H1 (cell line): Measurements from ENCODE around the gene CCDC174. TPM values are rescaled to one million over a fixed set of nuclear protein-coding genes. Genes with fewer than 3 reads are reported as not detected.

Source experiments
- CTCF ChIA-PET: fragments of 300-600 bp; sonication (Branson Sonifier 250); formaldehyde crosslinking; loops from one replicate; lab custom pipeline; 2021; ENCODE audit not compliant: partially characterized antibody; lab: Charles Lee
- POLR2A ChIA-PET: fragments of 300-600 bp; sonication (Branson Sonifier 250); formaldehyde crosslinking; loops from one replicate; lab custom pipeline; 2021; ENCODE audit warnings: inconsistent platforms; ENCODE audit not compliant: partially characterized antibody; lab: Charles Lee
- DNase-seq, 2 experiments: peaks; one replicate each; pipeline versions ENCODE4 v3.0.0 to v3.0.0-alpha.2; 2010 to 2022; ENCODE audit warnings: low spot score in 2 of 2, low read depth in 1 of 2, mixed read lengths in 1 of 2
- FAIRE-seq: peaks from 2 replicates; lab custom pipeline; 2011; peaks lifted over from hg19 to GRCh38; lab: Jason Lieb, UNC
- H2AFZ ChIP-seq: 2 replicates; pipeline ENCODE4 v1.8.1; 2012; ENCODE audit warnings: low read length, inconsistent platforms
- H2AK5ac ChIP-seq: 2 replicates; pipeline ENCODE4 v1.6.1; 2013; ENCODE audit warnings: low read depth, low read length
- H2BK120ac ChIP-seq: replicated peaks from 2 replicates; pipeline ENCODE3; 2013; ENCODE audit warnings: low read depth, low read length, inconsistent platforms
- H2BK12ac ChIP-seq: 2 replicates; pipeline ENCODE4 v1.6.1; 2013; ENCODE audit warnings: low read depth, low read length
- H2BK15ac ChIP-seq: 2 replicates; pipeline ENCODE4 v1.6.1; 2013; ENCODE audit warnings: low read length
- H2BK20ac ChIP-seq: 2 replicates; pipeline ENCODE4 v1.6.1; 2013; ENCODE audit warnings: low read length
- H2BK5ac ChIP-seq: 2 replicates; pipeline ENCODE4 v1.6.1; 2013; ENCODE audit warnings: low read depth, low read length
- H3K14ac ChIP-seq: 2 replicates; pipeline ENCODE4 v1.6.1; 2013; ENCODE audit warnings: inconsistent platforms; ENCODE audit not compliant: insufficient read length
- H3K18ac ChIP-seq: 2 replicates; pipeline ENCODE4 v1.6.1; 2013; ENCODE audit warnings: low read length; ENCODE audit errors: extremely low read depth
- H3K23ac ChIP-seq: 2 replicates; pipeline ENCODE4 v1.6.1; 2013; ENCODE audit warnings: inconsistent platforms; ENCODE audit not compliant: insufficient read length
- H3K23me2 ChIP-seq: 2 replicates; pipeline ENCODE4 v1.6.1; 2013; ENCODE audit warnings: low read depth, low read length
- H3K27ac ChIP-seq: 2 replicates; pipeline ENCODE4 v1.6.1; 2011; ENCODE audit warnings: low read depth, low read length, inconsistent platforms
- H3K27me3 ChIP-seq, 4 experiments: replicated peaks in 1 of 4; 1 replicate in 1 of 4; 2 replicates in 3 of 4; pipeline versions ENCODE4 v1.6.1 to v1.8.1; 2011 to 2013; ENCODE audit warnings: low read length in 3 of 4, mild to moderate bottlenecking in 3 of 4, inconsistent platforms in 2 of 4, mixed read lengths in 2 of 4, moderate library complexity in 1 of 4; ENCODE audit not compliant: control insufficient read depth in 3 of 4, insufficient read depth in 3 of 4; ENCODE audit errors: extremely low read depth in 1 of 4
- H3K36me3 ChIP-seq, 4 experiments: 2 replicates each; pipeline versions ENCODE4 v1.6.1 to v1.8.1; 2011 to 2013; ENCODE audit warnings: mild to moderate bottlenecking in 4 of 4, low read length in 3 of 4, moderate library complexity in 2 of 4, control low read depth in 1 of 4, inconsistent platforms in 1 of 4; ENCODE audit not compliant: insufficient read depth in 4 of 4, control insufficient read depth in 2 of 4
- H3K4ac ChIP-seq: replicated peaks from 2 replicates; pipeline ENCODE3; 2013; ENCODE audit warnings: low read length, low read depth, mixed read lengths, inconsistent platforms; ENCODE audit not compliant: insufficient read length
- H3K4me1 ChIP-seq, 4 experiments: replicated peaks in 1 of 4; 1 replicate in 1 of 4; 2 replicates in 3 of 4; pipeline versions ENCODE4 v1.6.1 to v1.8.1; 2011 to 2013; ENCODE audit warnings: low read length in 3 of 4, inconsistent platforms in 2 of 4, mixed read lengths in 1 of 4; ENCODE audit not compliant: insufficient read depth in 4 of 4, control insufficient read depth in 3 of 4
- H3K4me2 ChIP-seq, 2 experiments: 2 replicates each; pipeline versions ENCODE4 v1.6.1 to v1.8.1; 2011 to 2013; ENCODE audit warnings: low read depth in 2 of 2, low read length in 2 of 2, control low read depth in 1 of 2, inconsistent platforms in 1 of 2, mild to moderate bottlenecking in 1 of 2; ENCODE audit not compliant: insufficient read depth in 1 of 2
- H3K4me3 ChIP-seq, 4 experiments: fragments of 200-600, 300-600 bp in 1 of 4; sonication (generic), shearing (Covaris generic), sonication (Bioruptor Twin) in 1 of 4; 2 replicates each; pipeline versions ENCODE4 v1.5.1 to v1.8.1; 2011 to 2016; ENCODE audit warnings: low read length in 4 of 4, low read depth in 3 of 4, control low read depth in 2 of 4, inconsistent platforms in 2 of 4, mild to moderate bottlenecking in 2 of 4, mixed read lengths in 1 of 4, moderate library complexity in 1 of 4; ENCODE audit not compliant: insufficient read depth in 2 of 4; ENCODE audit errors: extremely low read depth in 1 of 4
- H3K56ac ChIP-seq: replicated peaks from 2 replicates; pipeline ENCODE3; 2013; ENCODE audit warnings: low read depth, mild to moderate bottlenecking, mixed read lengths, low read length, inconsistent platforms; ENCODE audit not compliant: insufficient read length
- H3K79me1 ChIP-seq: 2 replicates; pipeline ENCODE4 v1.6.1; 2013; ENCODE audit warnings: low read depth, low read length, control low read depth
- H3K79me2 ChIP-seq, 2 experiments: 2 replicates each; pipeline versions ENCODE4 v1.6.1 to v1.8.1; 2012 to 2013; ENCODE audit warnings: low read length in 2 of 2, mild to moderate bottlenecking in 2 of 2, inconsistent platforms in 1 of 2; ENCODE audit not compliant: insufficient read depth in 2 of 2, control insufficient read depth in 1 of 2
- H3K9ac ChIP-seq, 4 experiments: replicated peaks in 1 of 4; 1 replicate in 1 of 4; 2 replicates in 3 of 4; pipeline versions ENCODE4 v1.6.1 to v1.8.1; 2011 to 2013; ENCODE audit warnings: low read depth in 3 of 4, low read length in 3 of 4, control low read depth in 2 of 4, mild to moderate bottlenecking in 2 of 4, moderate library complexity in 2 of 4, inconsistent platforms in 1 of 4; ENCODE audit errors: extremely low read depth in 1 of 4
- H3K9me3 ChIP-seq, 2 experiments: 2 replicates each; pipeline versions ENCODE4 v1.6.1 to v1.8.1; 2012 to 2013; ENCODE audit warnings: mild to moderate bottlenecking in 2 of 2, moderate library complexity in 2 of 2, control low read depth in 1 of 2, inconsistent platforms in 1 of 2, low read depth in 1 of 2, low read length in 1 of 2, mixed read lengths in 1 of 2; ENCODE audit not compliant: insufficient read depth in 2 of 2
- H4K20me1 ChIP-seq, 2 experiments: replicated peaks in 1 of 2; 2 replicates each; pipeline versions ENCODE3 to v1.8.1; 2011 to 2013; ENCODE audit warnings: inconsistent platforms in 2 of 2, low read length in 2 of 2, mild to moderate bottlenecking in 1 of 2; ENCODE audit not compliant: insufficient read depth in 2 of 2, control insufficient read depth in 1 of 2
- H4K5ac ChIP-seq: 2 replicates; pipeline ENCODE4 v1.6.1; 2013; ENCODE audit warnings: low read length, low read depth, mixed read lengths, inconsistent platforms; ENCODE audit not compliant: insufficient read length
- H4K8ac ChIP-seq: 2 replicates; pipeline ENCODE4 v1.8.0; 2013; ENCODE audit warnings: mild to moderate bottlenecking, moderate library complexity, low read length, inconsistent platforms; ENCODE audit not compliant: insufficient read depth; ENCODE audit errors: extremely low read depth
- H4K91ac ChIP-seq: replicated peaks from 2 replicates; pipeline ENCODE3; 2013; ENCODE audit warnings: low read length, mixed read lengths, inconsistent platforms; ENCODE audit not compliant: insufficient read length
- EZH2 ChIP-seq: fragments of 200-600 bp; sonication (generic); IDR thresholded peaks from 2 replicates; pipeline ENCODE4 v1.7.1; 2012; ENCODE audit warnings: low read depth, mild to moderate bottlenecking, moderate library complexity, low read length, inconsistent platforms; ENCODE audit not compliant: severe bottlenecking
- JUND ChIP-seq: IDR thresholded peaks from 2 replicates; pipeline ENCODE4 v1.6.1; 2011; ENCODE audit warnings: mild to moderate bottlenecking, improper control_type of control experiment, low read length
- MAFK ChIP-seq: IDR thresholded peaks from 2 replicates; pipeline ENCODE4 v1.6.1; 2012; ENCODE audit warnings: low read depth, mild to moderate bottlenecking, improper control_type of control experiment, low read length
- PHF8 ChIP-seq: fragments of 200-600 bp; sonication (generic); conservative IDR thresholded peaks from 2 replicates; pipeline ENCODE4 v1.7.1; 2012; ENCODE audit warnings: low read depth, mild to moderate bottlenecking, inconsistent platforms, low read length, moderate library complexity
- RBBP5 ChIP-seq: IDR thresholded peaks from 2 replicates; pipeline ENCODE4 v1.7.1; 2012; ENCODE audit warnings: low read depth, mild to moderate bottlenecking, inconsistent platforms, low read length, moderate library complexity, borderline replicate concordance
- RNF2 ChIP-seq: fragments of 200-900, 300-1000 bp; sonication (generic); IDR thresholded peaks from 2 replicates; pipeline ENCODE4 v1.7.1; 2016; ENCODE audit warnings: borderline replicate concordance, low read depth, mild to moderate bottlenecking, antibody characterized with exemption, low read length; ENCODE audit not compliant: poor library complexity, severe bottlenecking; ENCODE audit errors: missing control alignments
- WGBS, 2 experiments: shearing (Covaris generic) in 1 of 2; methylation state at CpG; one replicate each; pipeline versions ENCODE4 v1.1.6 to v1.1.7; 2013 to 2015; ENCODE audit warnings: low lambda C conversion rate in 2 of 2, mixed read lengths in 2 of 2, inconsistent platforms in 1 of 2, low coverage in 1 of 2, missing lambda C conversion rate in 1 of 2; ENCODE audit not compliant: insufficient replicate concordance in 2 of 2, insufficient coverage in 1 of 2, insufficient read length in 1 of 2; ENCODE audit errors: extremely low coverage in 1 of 2, missing lambda C conversion rate in 1 of 2; 5-methylcytosine and 5-hydroxymethylcytosine counted together
- polyA plus RNA-seq, 7 experiments: library from polyadenylated mRNA; depleted of rRNA in 3 of 7; stranded (reverse) in 5 of 7; unstranded in 2 of 7; fragments of >200 nt in 5 of 7; fragments of 200-250 nt in 2 of 7; gene quantifications; 1 replicate in 5 of 7; 2 replicates in 1 of 7; 4 replicates in 1 of 7; pipeline versions ENCODE4 v1.2.1 to v1.2.3, GENCODE V29; 2011 to 2013; ENCODE audit warnings: missing spikeins in 2 of 7, mixed read lengths in 2 of 7
- total RNA-seq: library from RNA; stranded (reverse); fragmentation: NEBNext Ultra II Directional; extraction: Animal tissue kit (Norgen Biotek cat#: 25700); gene quantifications from 2 replicates; pipeline ENCODE4 v1.2.1, GENCODE V29; 2021

CCDC174 gene
- total and polyA plus RNA-seq, 2 of the 8 experiments (the other 6 are each of a cell fraction or from before 2014, with no cell fraction given): 3.5 to 11.9 TPM

GRCh38 chr3:14674841-14675240, 23.3 kb downstream of the CCDC174 start, which contains the start of gene C3orf20:
Gene C3orf20, plus strand, starts transcription at chr3:14675141. Its CDS starts 7,573 bp downstream, at chr3:14682714.
- H3K18ac ChIP-seq: no peak within 1 kb of the TSS
- DNase-seq: no peak
- TF ChIP-seq EZH2: no peak
- no peak for TF ChIP-seq PHF8
- TF ChIP-seq MAFK: no peak
- TF ChIP-seq JUND: no peak
- no peak for TF ChIP-seq RBBP5
- TF ChIP-seq RNF2: no peak

More at GRCh38 chr3:14674841-14675240, 23.3 kb downstream of the CCDC174 start, which contains the start of gene C3orf20:
- no peak within 1 kb of the TSS for H2AFZ ChIP-seq
- H3K4me2 ChIP-seq: no peak within 1 kb of the TSS
- H3K9me3 ChIP-seq: 0 out of 4 replicates have a peak, but pooled peaks cover 0 to under 1% of the 10 kb centered on the region in 2 experiments
- H3K9ac ChIP-seq: no peak within 1 kb of the TSS
- H3K36me3 ChIP-seq: peaks cover 9 to 28% (median 23%) of the 10 kb centered on the region in 4 experiments
- H3K4me3 ChIP-seq: no peak within 1 kb of the TSS
- H2AK5ac ChIP-seq: no peak within 1 kb of the TSS
- ChIA-PET POLR2A (interaction anchor here (1.9 kb wide), 1 partner anchor 22 kb away, joined by 7 read pairs; no protein-coding TSS in a partner anchor), CTCF (interaction anchor here (0.8 to 9.2 kb wide), 12 partner anchors 7 to 249 kb away, joined by 3 to 129 read pairs (median 6); no protein-coding TSS in a partner anchor)
- H4K8ac ChIP-seq: no peak within 1 kb of the TSS
- H2BK15ac ChIP-seq: no peak within 1 kb of the TSS
- no peaks in the 10 kb centered on the region for H3K23me2 ChIP-seq
- no peak within 1 kb of the TSS for H2BK12ac ChIP-seq
- H4K5ac ChIP-seq: no peak within 1 kb of the TSS
- H3K79me2 ChIP-seq: no peaks in the 10 kb centered on the region
- H4K20me1 ChIP-seq: no peaks in the 10 kb centered on the region
- H2BK20ac ChIP-seq: no peak within 1 kb of the TSS
- H2BK5ac ChIP-seq: no peak within 1 kb of the TSS
- no peak within 1 kb of the TSS for H3K23ac ChIP-seq
- no peak within 1 kb of the TSS for H3K14ac ChIP-seq
- H4K91ac ChIP-seq: no peak within 1 kb of the TSS
- no peak within 1 kb of the TSS for H3K27ac ChIP-seq
- no peaks in the 10 kb centered on the region for H3K79me1 ChIP-seq
- 84% methylated on average over 7 of the region's 7 CpGs; no CpG with 5 or more reads in 1 of the 2 experiments for WGBS, 2 experiments
- no peaks in the 10 kb centered on the region for H3K27me3 ChIP-seq
- FAIRE-seq: no peak
- no peak within 1 kb of the TSS for H3K4ac ChIP-seq
- H3K56ac ChIP-seq: no peak within 1 kb of the TSS
- no peak within 1 kb of the TSS for H2BK120ac ChIP-seq
- H3K4me1 ChIP-seq: no peaks in the 10 kb centered on the region
